Activated CD4-positive, CD25-positive, alpha-beta regulatory T cell treated with anti-CD3 and anti-CD28 coated beads, Interleukin-2, amount 50 U/mL, for 24 hours (primary cell): Measurements from ENCODE around the gene CEP170B.
"Not testable (repeated sequence)": the region's sequence is repeated elsewhere in the genome, so short reads cannot be mapped to it uniquely, and the experiment has no call there.

Experiments
- ATAC-seq, 2 donors: fragments of 150-1000 bp; cut with Tn5 transposase; one replicate each; pipeline ENCODE4 v1.10.0; 2021; ENCODE audit warnings: mild to moderate bottlenecking in 1 of 2, moderate library complexity in 1 of 2

Gene CEP170B

GRCh38 chr14:104865081-104865630 is at the start of gene CEP170B:
CEP170B (plus strand) TSS chr14:104865268; CDS start chr14:104868451, 3,183 bp downstream.
- ATAC-seq: peak; percentile 75 to 79

GRCh38 chr14:104816616-104816884 is 48.5 kb upstream of the CEP170B start:
- no peak for ATAC-seq

GRCh38 chr14:104817930-104818713 is 46.9 kb upstream of the CEP170B start:
- ATAC-seq: no peak

GRCh38 chr14:104818714-104819161 is 46.3 kb upstream of the CEP170B start:
- no peak for ATAC-seq

- ATAC-seq: no peak
Observed at GRCh38 chr14:104819361-104819781, 45.7 kb upstream of the CEP170B start.

GRCh38 chr14:104820669-104821228 is 44.3 kb upstream of the CEP170B start:
- no peak for ATAC-seq

- no peak for ATAC-seq
Observed at GRCh38 chr14:104821229-104821945, 43.7 kb upstream of the CEP170B start.

- ATAC-seq: no peak
Observed at GRCh38 chr14:104821971-104822608, 43.0 kb upstream of the CEP170B start.

GRCh38 chr14:104822821-104823615 is 42.0 kb upstream of the CEP170B start:
- ATAC-seq: no peak

- no peak for ATAC-seq
Observed at GRCh38 chr14:104824353-104824997, 40.6 kb upstream of the CEP170B start.

GRCh38 chr14:104826189-104826860 is 38.7 kb upstream of the CEP170B start:
- ATAC-seq: peak; percentile 91 to 93

GRCh38 chr14:104826861-104827176 is 38.2 kb upstream of the CEP170B start:
- ATAC-seq: peak in 1 of 2 donors; percentile 1

GRCh38 chr14:104827177-104828055 is 37.7 kb upstream of the CEP170B start:
- peak; percentile 59 to 75 for ATAC-seq

GRCh38 chr14:104830781-104831180 is 34.3 kb upstream of the CEP170B start:
- no peak for ATAC-seq

GRCh38 chr14:104836171-104836935 is 28.7 kb upstream of the CEP170B start:
- not testable (repeated sequence) for ATAC-seq

- no peak for ATAC-seq
Observed at GRCh38 chr14:104841730-104842129, 23.3 kb upstream of the CEP170B start.

- no peak for ATAC-seq
Observed at GRCh38 chr14:104843006-104843405, 22.1 kb upstream of the CEP170B start.

GRCh38 chr14:104843442-104844305 is 21.4 kb upstream of the CEP170B start:
- no peak for ATAC-seq
